ENCODE results near the gene DEFB132.

- no peak for TF ChIP-seq FOXA1 (IDR thresholded peaks at IDR 0.05)
- no peak for TF ChIP-seq YY1 (IDR thresholded peaks at IDR 0.05)
- TF ChIP-seq NR2F2 (IDR thresholded peaks at IDR 0.05), result no peak
- TF ChIP-seq MAX (IDR thresholded peaks at IDR 0.05), result no peak
- no peak for TF ChIP-seq EGR1 (IDR thresholded peaks at IDR 0.05; ENCODE audit: low read depth in 2 of 2)
- TF ChIP-seq CTCF (IDR thresholded peaks at IDR 0.05; ENCODE audit: low read depth, low read length, missing input control), result no peak
- no peak for TF ChIP-seq REST (IDR thresholded peaks at IDR 0.05)
- no peak for TF ChIP-seq ZBTB33 (IDR thresholded peaks at IDR 0.05)
- TF ChIP-seq GABPA (IDR thresholded peaks at IDR 0.05 in 1 of 2, conservative IDR thresholded peaks at IDR 0.05 in 1 of 2), result no peak
- TF ChIP-seq HNF4G (IDR thresholded peaks at IDR 0.05), result no peak
- no peak for TF ChIP-seq JUND (IDR thresholded peaks at IDR 0.05)
- TF ChIP-seq TAF1 (conservative IDR thresholded peaks at IDR 0.05), result no peak
- TF ChIP-seq RAD21 (IDR thresholded peaks at IDR 0.05), result no peak
- TF ChIP-seq SP1 (IDR thresholded peaks at IDR 0.05), result no peak
Measured at GRCh38 chr20:305745-306144, 48.2 kb downstream of the DEFB132 start.
